Measurements from ENCODE around the gene FAAP24. TPM values are rescaled to one million over a fixed set of nuclear protein-coding genes. Genes with fewer than 3 reads are reported as not detected.

FAAP24 gene
- total and polyA plus RNA-seq, 2 of the 8 experiments (the other 6 are each of a cell fraction or from before 2014, with no cell fraction given): 3.3 to 4.2 TPM

DNA sequence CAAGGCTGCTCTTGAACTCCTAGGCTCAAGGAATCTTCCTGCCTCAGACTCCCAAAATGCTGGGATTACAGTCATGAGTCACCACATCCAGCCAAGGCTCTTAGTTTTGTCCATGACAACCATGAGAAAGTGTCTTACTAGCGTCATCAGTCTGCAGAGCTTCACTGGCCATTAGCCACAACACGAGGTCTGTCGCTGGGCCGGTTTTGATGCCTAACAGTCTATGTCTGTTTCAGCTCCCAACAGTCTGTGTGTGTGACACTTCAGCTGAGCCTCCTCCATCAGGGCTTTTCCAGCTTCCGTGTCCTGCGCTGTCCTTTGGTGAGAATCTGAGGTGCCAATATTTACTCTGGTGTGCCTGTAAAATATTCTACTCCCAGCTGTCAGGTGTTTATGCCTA is 47.8 kb upstream of the FAAP24 start:
- H3K23me2 ChIP-seq (ENCODE audit: low read depth, low read length): peaks cover 1% of the 10 kb centered on the region; the same call in 1 of the 2 replicates
- FAIRE-seq: no peak
- H2BK20ac ChIP-seq (ENCODE audit: low read length): no peak overlapping the region

More for the DNA sequence above, 47.8 kb upstream of the FAAP24 start:
- H4K91ac ChIP-seq (replicated peaks; ENCODE audit: insufficient read length, low read length): no peak overlapping the region
- TF ChIP-seq POLR2AphosphoS5 (IDR thresholded peaks at IDR 0.05; ENCODE audit: low read depth, low read length) (no peak), CBX8 (IDR thresholded peaks at IDR 0.05; ENCODE audit: borderline replicate concordance, low read depth, low read length) (no peak), SP4 (IDR thresholded peaks at IDR 0.05; ENCODE audit: low read length) (no peak), ASH2L (IDR thresholded peaks at IDR 0.05; ENCODE audit: low read length) (no peak)
- ChIA-PET CTCF (ENCODE audit: partially characterized antibody) (interaction anchor here (1.0 to 1.2 kb wide), 2 partner anchors 31 to 181 kb away, joined by 3 to 4 read pairs; no protein-coding TSS in a partner anchor), POLR2A (ENCODE audit: partially characterized antibody) (interaction anchor here (0.8 kb wide), 1 partner anchor 15 kb away, joined by 3 read pairs; no protein-coding TSS in a partner anchor)
- H2AFZ ChIP-seq (ENCODE audit: low read length): no peak overlapping the region
- no peak overlapping the region for H3K14ac ChIP-seq (ENCODE audit: insufficient read length)
- H4K8ac ChIP-seq (ENCODE audit: extremely low read depth, insufficient read depth, low read length): no peak overlapping the region
- H3K18ac ChIP-seq (ENCODE audit: extremely low read depth, low read length): no peak overlapping the region
- no peak overlapping the region for H3K4me3 ChIP-seq (ENCODE audit: extremely low read depth in 1 of 4, insufficient read depth in 2 of 4, low read depth in 3 of 4, low read length in 4 of 4)
- no peak overlapping the region for H3K4me2 ChIP-seq (ENCODE audit: insufficient read depth in 1 of 2, low read depth in 2 of 2, low read length in 2 of 2)
- H2BK15ac ChIP-seq (ENCODE audit: low read length): no peak overlapping the region
- no peak overlapping the region for H3K9ac ChIP-seq (replicated peaks in 1 of 4; ENCODE audit: extremely low read depth in 1 of 4, low read depth in 3 of 4, low read length in 3 of 4)
- no peaks in the 10 kb centered on the region for H3K27me3 ChIP-seq (replicated peaks in 1 of 4; ENCODE audit: control insufficient read depth in 3 of 4, extremely low read depth in 1 of 4, insufficient read depth in 3 of 4, low read length in 3 of 4)
- no peak overlapping the region for H3K27ac ChIP-seq (ENCODE audit: low read depth, low read length)
- H2BK120ac ChIP-seq (replicated peaks; ENCODE audit: low read depth, low read length): no peak overlapping the region
- WGBS, 2 experiments (ENCODE audit: extremely low coverage in 1 of 2, insufficient coverage in 1 of 2, insufficient read length in 1 of 2, insufficient replicate concordance in 2 of 2, low coverage in 1 of 2, low lambda C conversion rate in 2 of 2, missing lambda C conversion rate in 1 of 2): 92% methylated on average over 6 of the region's 6 CpGs; no CpG with 5 or more reads in 1 of the 2 experiments
- H3K56ac ChIP-seq (replicated peaks; ENCODE audit: insufficient read length, low read depth, low read length): no peak overlapping the region
- H4K5ac ChIP-seq (ENCODE audit: insufficient read length, low read depth, low read length): no peak overlapping the region
- H3K4me1 ChIP-seq (replicated peaks in 1 of 4; ENCODE audit: control insufficient read depth in 3 of 4, insufficient read depth in 4 of 4, low read length in 3 of 4): no peaks in the 10 kb centered on the region
- H3K4ac ChIP-seq (replicated peaks; ENCODE audit: insufficient read length, low read depth, low read length): no peak overlapping the region
- no peaks in the 10 kb centered on the region for H3K9me3 ChIP-seq (ENCODE audit: insufficient read depth in 2 of 2, low read depth in 1 of 2, low read length in 1 of 2)
- no peaks in the 10 kb centered on the region for H3K79me2 ChIP-seq (ENCODE audit: control insufficient read depth in 1 of 2, insufficient read depth in 2 of 2, low read length in 2 of 2)
- no peak for DNase-seq (ENCODE audit: low read depth in 1 of 2, low spot score in 2 of 2)
- no peak overlapping the region for H2BK5ac ChIP-seq (ENCODE audit: low read depth, low read length)
- no peak overlapping the region for H2AK5ac ChIP-seq (ENCODE audit: low read depth, low read length)
- H3K79me1 ChIP-seq (ENCODE audit: low read depth, low read length): no peaks in the 10 kb centered on the region
- no peak overlapping the region for H2BK12ac ChIP-seq (ENCODE audit: low read depth, low read length)
- H3K36me3 ChIP-seq (ENCODE audit: control insufficient read depth in 2 of 4, insufficient read depth in 4 of 4, low read length in 3 of 4): peaks cover 0 to 7% (median 0%) of the 10 kb centered on the region in 4 experiments; a peak in 2 of 8 replicates
- H4K20me1 ChIP-seq (replicated peaks in 1 of 2; ENCODE audit: control insufficient read depth in 1 of 2, insufficient read depth in 2 of 2, low read length in 2 of 2): no peaks in the 10 kb centered on the region
- H3K23ac ChIP-seq (ENCODE audit: insufficient read length): no peak overlapping the region
